H1 (cell line): ENCODE measurements around the gene BCAS4. TPM values are rescaled to one million over a fixed set of nuclear protein-coding genes. Genes with fewer than 3 reads are reported as not detected.

Experiments
- CTCF ChIA-PET: fragments of 300-600 bp; sonication (Branson Sonifier 250); formaldehyde crosslinking; loops from one replicate; lab custom pipeline; 2021; ENCODE audit not compliant: partially characterized antibody; lab: Charles Lee
- POLR2A ChIA-PET: fragments of 300-600 bp; sonication (Branson Sonifier 250); formaldehyde crosslinking; loops from one replicate; lab custom pipeline; 2021; ENCODE audit warnings: inconsistent platforms; ENCODE audit not compliant: partially characterized antibody; lab: Charles Lee
- DNase-seq, 2 experiments: peaks; one replicate each; pipeline versions ENCODE4 v3.0.0 to v3.0.0-alpha.2; 2010 to 2022; ENCODE audit warnings: low spot score in 2 of 2, low read depth in 1 of 2, mixed read lengths in 1 of 2
- FAIRE-seq: peaks from 2 replicates; lab custom pipeline; 2011; peaks lifted over from hg19 to GRCh38; lab: Jason Lieb, UNC
- H2AFZ ChIP-seq: 2 replicates; pipeline ENCODE4 v1.8.1; 2012; ENCODE audit warnings: low read length, inconsistent platforms
- H2AK5ac ChIP-seq: 2 replicates; pipeline ENCODE4 v1.6.1; 2013; ENCODE audit warnings: low read depth, low read length
- H2BK120ac ChIP-seq: replicated peaks from 2 replicates; pipeline ENCODE3; 2013; ENCODE audit warnings: low read depth, low read length, inconsistent platforms
- H2BK12ac ChIP-seq: 2 replicates; pipeline ENCODE4 v1.6.1; 2013; ENCODE audit warnings: low read depth, low read length
- H2BK15ac ChIP-seq: 2 replicates; pipeline ENCODE4 v1.6.1; 2013; ENCODE audit warnings: low read length
- H2BK20ac ChIP-seq: 2 replicates; pipeline ENCODE4 v1.6.1; 2013; ENCODE audit warnings: low read length
- H2BK5ac ChIP-seq: 2 replicates; pipeline ENCODE4 v1.6.1; 2013; ENCODE audit warnings: low read depth, low read length
- H3K14ac ChIP-seq: 2 replicates; pipeline ENCODE4 v1.6.1; 2013; ENCODE audit warnings: inconsistent platforms; ENCODE audit not compliant: insufficient read length
- H3K18ac ChIP-seq: 2 replicates; pipeline ENCODE4 v1.6.1; 2013; ENCODE audit warnings: low read length; ENCODE audit errors: extremely low read depth
- H3K23ac ChIP-seq: 2 replicates; pipeline ENCODE4 v1.6.1; 2013; ENCODE audit warnings: inconsistent platforms; ENCODE audit not compliant: insufficient read length
- H3K23me2 ChIP-seq: 2 replicates; pipeline ENCODE4 v1.6.1; 2013; ENCODE audit warnings: low read depth, low read length
- H3K27ac ChIP-seq: 2 replicates; pipeline ENCODE4 v1.6.1; 2011; ENCODE audit warnings: low read depth, low read length, inconsistent platforms
- H3K27me3 ChIP-seq, 4 experiments: replicated peaks in 1 of 4; 1 replicate in 1 of 4; 2 replicates in 3 of 4; pipeline versions ENCODE4 v1.6.1 to v1.8.1; 2011 to 2013; ENCODE audit warnings: low read length in 3 of 4, mild to moderate bottlenecking in 3 of 4, inconsistent platforms in 2 of 4, mixed read lengths in 2 of 4, moderate library complexity in 1 of 4; ENCODE audit not compliant: control insufficient read depth in 3 of 4, insufficient read depth in 3 of 4; ENCODE audit errors: extremely low read depth in 1 of 4
- H3K36me3 ChIP-seq, 4 experiments: 2 replicates each; pipeline versions ENCODE4 v1.6.1 to v1.8.1; 2011 to 2013; ENCODE audit warnings: mild to moderate bottlenecking in 4 of 4, low read length in 3 of 4, moderate library complexity in 2 of 4, control low read depth in 1 of 4, inconsistent platforms in 1 of 4; ENCODE audit not compliant: insufficient read depth in 4 of 4, control insufficient read depth in 2 of 4
- H3K4ac ChIP-seq: replicated peaks from 2 replicates; pipeline ENCODE3; 2013; ENCODE audit warnings: low read length, low read depth, mixed read lengths, inconsistent platforms; ENCODE audit not compliant: insufficient read length
- H3K4me1 ChIP-seq, 4 experiments: replicated peaks in 1 of 4; 1 replicate in 1 of 4; 2 replicates in 3 of 4; pipeline versions ENCODE4 v1.6.1 to v1.8.1; 2011 to 2013; ENCODE audit warnings: low read length in 3 of 4, inconsistent platforms in 2 of 4, mixed read lengths in 1 of 4; ENCODE audit not compliant: insufficient read depth in 4 of 4, control insufficient read depth in 3 of 4
- H3K4me2 ChIP-seq, 2 experiments: 2 replicates each; pipeline versions ENCODE4 v1.6.1 to v1.8.1; 2011 to 2013; ENCODE audit warnings: low read depth in 2 of 2, low read length in 2 of 2, control low read depth in 1 of 2, inconsistent platforms in 1 of 2, mild to moderate bottlenecking in 1 of 2; ENCODE audit not compliant: insufficient read depth in 1 of 2
- H3K4me3 ChIP-seq, 4 experiments: fragments of 200-600, 300-600 bp in 1 of 4; sonication (generic), shearing (Covaris generic), sonication (Bioruptor Twin) in 1 of 4; 2 replicates each; pipeline versions ENCODE4 v1.5.1 to v1.8.1; 2011 to 2016; ENCODE audit warnings: low read length in 4 of 4, low read depth in 3 of 4, control low read depth in 2 of 4, inconsistent platforms in 2 of 4, mild to moderate bottlenecking in 2 of 4, mixed read lengths in 1 of 4, moderate library complexity in 1 of 4; ENCODE audit not compliant: insufficient read depth in 2 of 4; ENCODE audit errors: extremely low read depth in 1 of 4
- H3K56ac ChIP-seq: replicated peaks from 2 replicates; pipeline ENCODE3; 2013; ENCODE audit warnings: low read depth, mild to moderate bottlenecking, mixed read lengths, low read length, inconsistent platforms; ENCODE audit not compliant: insufficient read length
- H3K79me1 ChIP-seq: 2 replicates; pipeline ENCODE4 v1.6.1; 2013; ENCODE audit warnings: low read depth, low read length, control low read depth
- H3K79me2 ChIP-seq, 2 experiments: 2 replicates each; pipeline versions ENCODE4 v1.6.1 to v1.8.1; 2012 to 2013; ENCODE audit warnings: low read length in 2 of 2, mild to moderate bottlenecking in 2 of 2, inconsistent platforms in 1 of 2; ENCODE audit not compliant: insufficient read depth in 2 of 2, control insufficient read depth in 1 of 2
- H3K9ac ChIP-seq, 4 experiments: replicated peaks in 1 of 4; 1 replicate in 1 of 4; 2 replicates in 3 of 4; pipeline versions ENCODE4 v1.6.1 to v1.8.1; 2011 to 2013; ENCODE audit warnings: low read depth in 3 of 4, low read length in 3 of 4, control low read depth in 2 of 4, mild to moderate bottlenecking in 2 of 4, moderate library complexity in 2 of 4, inconsistent platforms in 1 of 4; ENCODE audit errors: extremely low read depth in 1 of 4
- H3K9me3 ChIP-seq, 2 experiments: 2 replicates each; pipeline versions ENCODE4 v1.6.1 to v1.8.1; 2012 to 2013; ENCODE audit warnings: mild to moderate bottlenecking in 2 of 2, moderate library complexity in 2 of 2, control low read depth in 1 of 2, inconsistent platforms in 1 of 2, low read depth in 1 of 2, low read length in 1 of 2, mixed read lengths in 1 of 2; ENCODE audit not compliant: insufficient read depth in 2 of 2
- H4K20me1 ChIP-seq, 2 experiments: replicated peaks in 1 of 2; 2 replicates each; pipeline versions ENCODE3 to v1.8.1; 2011 to 2013; ENCODE audit warnings: inconsistent platforms in 2 of 2, low read length in 2 of 2, mild to moderate bottlenecking in 1 of 2; ENCODE audit not compliant: insufficient read depth in 2 of 2, control insufficient read depth in 1 of 2
- H4K5ac ChIP-seq: 2 replicates; pipeline ENCODE4 v1.6.1; 2013; ENCODE audit warnings: low read length, low read depth, mixed read lengths, inconsistent platforms; ENCODE audit not compliant: insufficient read length
- H4K8ac ChIP-seq: 2 replicates; pipeline ENCODE4 v1.8.0; 2013; ENCODE audit warnings: mild to moderate bottlenecking, moderate library complexity, low read length, inconsistent platforms; ENCODE audit not compliant: insufficient read depth; ENCODE audit errors: extremely low read depth
- H4K91ac ChIP-seq: replicated peaks from 2 replicates; pipeline ENCODE3; 2013; ENCODE audit warnings: low read length, mixed read lengths, inconsistent platforms; ENCODE audit not compliant: insufficient read length
- BRCA1 ChIP-seq: IDR thresholded peaks from 2 replicates; pipeline ENCODE4 v1.6.1; 2012; ENCODE audit warnings: low read depth, low read length, improper control_type of control experiment
- POLR2A ChIP-seq, 2 experiments: IDR thresholded peaks; 1 replicate in 1 of 2; 2 replicates in 1 of 2; pipeline ENCODE4 v1.6.1; 2011; ENCODE audit warnings: low read depth in 2 of 2, low read length in 2 of 2, mild to moderate bottlenecking in 2 of 2; ENCODE audit errors: control extremely low read depth in 1 of 2
- POLR2AphosphoS5 ChIP-seq: IDR thresholded peaks from 2 replicates; pipeline ENCODE4 v1.6.1; 2011; ENCODE audit warnings: low read depth, low read length
- WGBS, 2 experiments: shearing (Covaris generic) in 1 of 2; methylation state at CpG; one replicate each; pipeline versions ENCODE4 v1.1.6 to v1.1.7; 2013 to 2015; ENCODE audit warnings: low lambda C conversion rate in 2 of 2, mixed read lengths in 2 of 2, inconsistent platforms in 1 of 2, low coverage in 1 of 2, missing lambda C conversion rate in 1 of 2; ENCODE audit not compliant: insufficient replicate concordance in 2 of 2, insufficient coverage in 1 of 2, insufficient read length in 1 of 2; ENCODE audit errors: extremely low coverage in 1 of 2, missing lambda C conversion rate in 1 of 2; 5-methylcytosine and 5-hydroxymethylcytosine counted together
- polyA plus RNA-seq, 7 experiments: library from polyadenylated mRNA; depleted of rRNA in 3 of 7; stranded (reverse) in 5 of 7; unstranded in 2 of 7; fragments of >200 nt in 5 of 7; fragments of 200-250 nt in 2 of 7; gene quantifications; 1 replicate in 5 of 7; 2 replicates in 1 of 7; 4 replicates in 1 of 7; pipeline versions ENCODE4 v1.2.1 to v1.2.3, GENCODE V29; 2011 to 2013; ENCODE audit warnings: missing spikeins in 2 of 7, mixed read lengths in 2 of 7
- total RNA-seq: library from RNA; stranded (reverse); fragmentation: NEBNext Ultra II Directional; extraction: Animal tissue kit (Norgen Biotek cat#: 25700); gene quantifications from 2 replicates; pipeline ENCODE4 v1.2.1, GENCODE V29; 2021

Gene BCAS4
- total and polyA plus RNA-seq, 2 of the 8 experiments (the other 6 are each of a cell fraction or from before 2014, with no cell fraction given), result 21.2 to 23.6 TPM

DNA sequence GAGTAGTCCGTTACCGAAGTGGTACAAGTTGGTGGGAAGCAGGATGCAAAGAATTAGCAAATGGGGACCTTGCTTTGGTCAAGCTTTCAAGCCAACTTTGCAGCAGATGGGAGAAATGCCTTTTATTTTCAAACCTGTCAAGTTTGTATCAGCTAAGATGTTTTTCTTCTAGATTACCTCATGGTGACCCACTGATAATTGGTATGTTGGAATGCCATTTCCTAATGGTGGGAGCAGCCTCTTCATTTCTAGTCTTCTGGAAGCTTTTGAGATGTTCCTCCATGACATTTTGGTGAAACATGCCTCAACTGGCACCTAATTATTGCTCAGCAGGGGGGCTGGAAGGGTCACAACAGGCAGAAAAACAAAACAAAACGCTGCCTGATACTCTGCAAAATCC lies 92.7 kb downstream of the BCAS4 start:
- Histone ChIP-seq H3K4me3 (no peak overlapping the region), H3K14ac (no peak overlapping the region), H3K4me2 (no peak overlapping the region), H3K9me3 (no peaks in the 10 kb centered on the region), H2BK5ac (no peak overlapping the region), H2AK5ac (no peak overlapping the region), H3K4me1 (no peaks in the 10 kb centered on the region), H3K27ac (no peak overlapping the region), H4K91ac (no peak overlapping the region), H2AFZ (no peak overlapping the region), H3K79me2 (peaks cover 0 to 15% of the 10 kb centered on the region in 2 experiments; a peak in 1 of 4 replicates), H3K36me3 (peaks cover 12 to 41% (median 26%) of the 10 kb centered on the region in 4 experiments; a peak in 7 of 8 replicates), H4K20me1 (peaks cover 4 to 8% of the 10 kb centered on the region in 2 experiments), H3K9ac (no peak overlapping the region), H2BK20ac (no peak overlapping the region), H2BK15ac (no peak overlapping the region), H4K5ac (no peak overlapping the region), H3K4ac (no peak overlapping the region), H3K27me3 (no peaks in the 10 kb centered on the region), H2BK120ac (no peak overlapping the region), H2BK12ac (no peak overlapping the region), H3K18ac (no peak overlapping the region), H3K23ac (no peak overlapping the region), H3K23me2 (no peaks in the 10 kb centered on the region), H3K79me1 (peaks cover 3% of the 10 kb centered on the region; the same call in 1 of the 2 replicates), H4K8ac (no peak overlapping the region), H3K56ac (no peak overlapping the region)
- CTCF ChIA-PET, result interaction anchor here (1.7 to 3.4 kb wide), 2 partner anchors 17 to 41 kb away, joined by 4 to 8 read pairs; no protein-coding TSS in a partner anchor
- no peak for DNase-seq
- POLR2A ChIA-PET, result interaction anchor here (0.7 to 9.7 kb wide), 4 partner anchors 14 to 170 kb away, joined by 3 to 87 read pairs (median 3); partner anchors contain the start of gene BCAS4
- WGBS, 2 experiments, result 95% methylated on average over 3 of the region's 3 CpGs; no CpG with 5 or more reads in 1 of the 2 experiments
- TF ChIP-seq BRCA1 (no peak), POLR2AphosphoS5 (peak; percentile 44; the same call in 1 of the 2 replicates), POLR2A (IDR thresholded peaks at IDR 0.05; ENCODE audit: control extremely low read depth in 1 of 2, low read depth in 2 of 2, low read length in 2 of 2) (peak; percentile 39 to 50; a peak in 2 of 3 replicates)
- FAIRE-seq, result no peak
